Glutamatergic neuron (in vitro differentiated cells): Measurements from ENCODE around the gene MAP4K4. TPM values are rescaled to one million over a fixed set of nuclear protein-coding genes. Genes with fewer than 3 reads are reported as not detected.

Experiments used
- DNase-seq: peaks from one replicate; pipeline ENCODE4 v3.0.0; 2022
- H3K27ac Mint-ChIP-seq: one replicate; pipeline ENCODE4 v1.8.0; 2020; ENCODE audit warnings: mild to moderate bottlenecking, mixed read lengths, inconsistent platforms; ENCODE audit not compliant: unreplicated experiment
- H3K27me3 Mint-ChIP-seq: one replicate; pipeline ENCODE4 v1.8.0; 2020; ENCODE audit warnings: mild to moderate bottlenecking, moderate library complexity, mixed read lengths, inconsistent platforms; ENCODE audit not compliant: unreplicated experiment
- H3K36me3 Mint-ChIP-seq: one replicate; pipeline ENCODE4 v1.8.0; 2020; ENCODE audit warnings: mild to moderate bottlenecking, mixed read lengths, inconsistent platforms; ENCODE audit not compliant: unreplicated experiment
- H3K4me1 Mint-ChIP-seq: one replicate; pipeline ENCODE4 v1.8.0; 2020; ENCODE audit warnings: mild to moderate bottlenecking, low read depth, mixed read lengths, inconsistent platforms; ENCODE audit not compliant: unreplicated experiment
- H3K4me3 Mint-ChIP-seq: one replicate; pipeline ENCODE4 v1.8.0; 2020; ENCODE audit warnings: mild to moderate bottlenecking, mixed read lengths, inconsistent platforms; ENCODE audit not compliant: unreplicated experiment
- H3K9me3 Mint-ChIP-seq: one replicate; pipeline ENCODE4 v1.8.0; 2020; ENCODE audit warnings: mild to moderate bottlenecking, moderate library complexity, mixed read lengths, inconsistent platforms; ENCODE audit not compliant: unreplicated experiment
- total RNA-seq: library from RNA; stranded (reverse); fragmentation: NEBNext Ultra II Directional; extraction: Animal tissue kit (Norgen Biotek cat#: 25700); gene quantifications from one replicate; pipeline ENCODE4 v1.2.1, GENCODE V29; 2021; ENCODE audit not compliant: unreplicated experiment
- TF ChIP-seq, protein P1 (sequence below): fragments of 200-600 bp; sonication (generic); IDR thresholded peaks from one replicate; pipeline ENCODE4 v1.5.0; 2021; ENCODE audit not compliant: partially characterized antibody, unreplicated experiment

Gene MAP4K4
- total RNA-seq, 1 donor from 2014 or later: 756 TPM

DNA sequence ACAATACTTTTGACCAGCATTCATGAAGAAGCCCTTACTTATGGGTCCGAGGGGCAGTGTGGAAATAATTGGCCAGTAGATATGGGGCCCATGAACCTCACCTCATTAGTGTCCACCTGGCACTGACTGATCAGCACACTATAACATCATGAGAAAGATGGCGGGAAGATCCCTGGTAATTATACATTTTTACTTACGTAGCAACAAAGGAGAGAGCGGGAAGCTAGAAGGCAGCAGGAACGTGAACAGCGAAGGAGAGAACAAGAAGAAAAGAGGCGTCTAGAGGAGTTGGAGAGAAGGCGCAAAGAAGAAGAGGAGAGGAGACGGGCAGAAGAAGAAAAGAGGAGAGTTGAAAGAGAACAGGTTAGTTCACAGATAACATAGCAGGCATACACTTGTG is 158.3 kb downstream of the MAP4K4 start:
- TF ChIP-seq, protein P1, sequence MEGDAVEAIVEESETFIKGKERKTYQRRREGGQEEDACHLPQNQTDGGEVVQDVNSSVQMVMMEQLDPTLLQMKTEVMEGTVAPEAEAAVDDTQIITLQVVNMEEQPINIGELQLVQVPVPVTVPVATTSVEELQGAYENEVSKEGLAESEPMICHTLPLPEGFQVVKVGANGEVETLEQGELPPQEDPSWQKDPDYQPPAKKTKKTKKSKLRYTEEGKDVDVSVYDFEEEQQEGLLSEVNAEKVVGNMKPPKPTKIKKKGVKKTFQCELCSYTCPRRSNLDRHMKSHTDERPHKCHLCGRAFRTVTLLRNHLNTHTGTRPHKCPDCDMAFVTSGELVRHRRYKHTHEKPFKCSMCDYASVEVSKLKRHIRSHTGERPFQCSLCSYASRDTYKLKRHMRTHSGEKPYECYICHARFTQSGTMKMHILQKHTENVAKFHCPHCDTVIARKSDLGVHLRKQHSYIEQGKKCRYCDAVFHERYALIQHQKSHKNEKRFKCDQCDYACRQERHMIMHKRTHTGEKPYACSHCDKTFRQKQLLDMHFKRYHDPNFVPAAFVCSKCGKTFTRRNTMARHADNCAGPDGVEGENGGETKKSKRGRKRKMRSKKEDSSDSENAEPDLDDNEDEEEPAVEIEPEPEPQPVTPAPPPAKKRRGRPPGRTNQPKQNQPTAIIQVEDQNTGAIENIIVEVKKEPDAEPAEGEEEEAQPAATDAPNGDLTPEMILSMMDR: no peak
- H3K4me3 Mint-ChIP-seq: peak overlapping the region; percentile 5
- H3K4me1 Mint-ChIP-seq: peaks cover 9% of the 10 kb centered on the region
- H3K9me3 Mint-ChIP-seq: peaks cover 15% of the 10 kb centered on the region
- no peak for DNase-seq
- H3K36me3 Mint-ChIP-seq: peaks cover 3% of the 10 kb centered on the region
- peak overlapping the region; percentile 15 for H3K27ac Mint-ChIP-seq
- H3K27me3 Mint-ChIP-seq: no peaks in the 10 kb centered on the region

DNA sequence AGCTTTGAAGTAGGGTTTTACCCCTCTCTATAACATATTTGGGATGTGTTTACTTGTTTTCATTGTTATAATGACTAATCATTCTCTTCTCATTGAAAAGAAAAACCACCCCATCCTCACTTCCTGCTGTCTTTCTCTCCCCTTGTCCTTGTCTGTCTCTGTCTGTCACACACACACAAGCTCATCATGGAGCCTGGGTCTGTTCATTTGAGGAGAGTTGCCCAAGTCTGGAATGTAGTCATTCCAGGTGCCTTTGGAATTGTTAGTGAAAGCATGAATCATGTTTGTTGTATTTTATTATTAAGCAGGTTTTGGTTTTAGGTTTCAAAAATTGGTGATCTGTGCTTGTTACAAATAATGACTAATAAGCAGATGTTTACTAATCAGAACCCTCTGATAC is 160.7 kb downstream of the MAP4K4 start:
- Mint-ChIP-seq H3K9me3 (peaks cover 11% of the 10 kb centered on the region), H3K4me1 (peaks cover 24% of the 10 kb centered on the region), H3K4me3 (no peak overlapping the region), H3K27me3 (no peaks in the 10 kb centered on the region), H3K36me3 (peaks cover 3% of the 10 kb centered on the region), H3K27ac (peak overlapping the region; percentile 35)
- TF ChIP-seq, protein P1: no peak
- DNase-seq: no peak

DNA sequence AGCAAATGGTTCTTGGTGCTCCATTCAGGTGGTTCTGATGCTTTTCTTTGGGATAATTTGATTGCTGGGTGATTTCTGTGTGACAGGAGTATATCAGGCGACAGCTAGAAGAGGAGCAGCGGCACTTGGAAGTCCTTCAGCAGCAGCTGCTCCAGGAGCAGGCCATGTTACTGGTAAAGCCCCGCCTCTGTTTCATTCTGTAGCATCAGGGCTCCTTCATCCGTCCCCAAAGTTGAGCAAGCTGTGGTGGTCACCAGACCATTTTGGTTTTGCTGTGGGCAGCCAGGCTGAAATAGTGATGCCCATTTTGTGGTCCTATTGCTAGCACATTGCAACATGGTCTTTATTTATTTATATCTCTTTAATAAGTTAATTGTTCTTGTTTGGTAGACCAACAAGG is 161.4 kb downstream of the MAP4K4 start:
- no peak for DNase-seq
- Mint-ChIP-seq H3K27me3 (no peaks in the 10 kb centered on the region), H3K27ac (no peak overlapping the region), H3K4me1 (peaks cover 30% of the 10 kb centered on the region), H3K9me3 (peaks cover 14% of the 10 kb centered on the region), H3K4me3 (no peak overlapping the region), H3K36me3 (peaks cover 3% of the 10 kb centered on the region)
- TF ChIP-seq, protein P1: no peak

DNA sequence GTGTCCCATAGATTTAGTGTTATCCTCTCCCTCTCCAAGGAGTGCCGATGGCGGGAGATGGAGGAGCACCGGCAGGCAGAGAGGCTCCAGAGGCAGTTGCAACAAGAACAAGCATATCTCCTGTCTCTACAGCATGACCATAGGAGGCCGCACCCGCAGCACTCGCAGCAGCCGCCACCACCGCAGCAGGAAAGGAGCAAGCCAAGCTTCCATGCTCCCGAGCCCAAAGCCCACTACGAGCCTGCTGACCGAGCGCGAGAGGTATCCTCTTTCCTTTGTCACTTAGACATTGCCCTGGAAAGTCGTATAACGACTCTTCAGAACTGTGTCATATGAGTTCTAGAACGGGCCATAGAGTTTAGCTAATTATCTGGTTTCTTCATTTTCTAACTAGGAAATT is 162.1 kb downstream of the MAP4K4 start:
- TF ChIP-seq, protein P1: no peak
- Mint-ChIP-seq H3K27ac (peak overlapping the region; percentile 2), H3K9me3 (peaks cover 13% of the 10 kb centered on the region), H3K27me3 (no peaks in the 10 kb centered on the region), H3K4me3 (no peak overlapping the region), H3K36me3 (peaks cover 3% of the 10 kb centered on the region), H3K4me1 (peaks cover 30% of the 10 kb centered on the region)
- DNase-seq: no peak

DNA sequence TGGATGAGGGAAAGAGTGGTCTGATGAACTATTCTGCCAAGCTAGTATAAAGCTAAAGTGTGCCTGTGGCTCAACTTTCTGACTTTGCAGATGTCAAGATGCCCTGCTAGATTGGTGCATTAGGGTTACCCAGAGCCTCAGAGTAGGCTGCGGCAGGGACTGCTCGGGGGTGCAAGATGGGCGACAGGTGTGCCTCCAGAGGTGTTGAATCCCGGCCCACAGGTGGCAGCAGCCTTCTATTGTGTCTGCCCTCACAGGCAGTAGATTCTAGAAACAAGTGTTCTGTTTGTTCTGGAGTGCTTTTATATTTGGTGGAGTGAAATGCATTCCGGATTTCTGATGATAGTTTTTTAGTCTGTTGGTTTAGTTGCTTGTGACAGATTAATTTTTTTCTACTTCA is 162.7 kb downstream of the MAP4K4 start:
- TF ChIP-seq, protein P1: no peak
- Mint-ChIP-seq H3K4me3 (no peak overlapping the region), H3K9me3 (peaks cover 15% of the 10 kb centered on the region), H3K36me3 (peaks cover 3% of the 10 kb centered on the region), H3K27me3 (no peaks in the 10 kb centered on the region), H3K4me1 (peaks cover 30% of the 10 kb centered on the region), H3K27ac (no peak overlapping the region)
- no peak for DNase-seq
